Fibroblast of mammary gland (primary cell): Measurements from ENCODE around the gene FPR1.
A peak's percentile ranks its signal among the peaks of the same experiment; 100 is the strongest.

Experiments
- DNase-seq: peaks from one replicate; pipeline ENCODE4 v3.0.0-alpha.2; 2010; ENCODE audit warnings: low read depth
- H3K4me3 ChIP-seq: 2 replicates; pipeline ENCODE4 v1.5.1; 2011; ENCODE audit warnings: low read depth, mild to moderate bottlenecking, low read length, moderate library complexity; ENCODE audit not compliant: control insufficient read depth
- TF ChIP-seq, protein P1 (sequence below): conservative IDR thresholded peaks from 2 replicates; pipeline ENCODE4 v1.5.1; 2011; ENCODE audit warnings: low read depth, low read length, inconsistent platforms; ENCODE audit not compliant: control insufficient read depth, insufficient read depth

FPR1 gene

DNA sequence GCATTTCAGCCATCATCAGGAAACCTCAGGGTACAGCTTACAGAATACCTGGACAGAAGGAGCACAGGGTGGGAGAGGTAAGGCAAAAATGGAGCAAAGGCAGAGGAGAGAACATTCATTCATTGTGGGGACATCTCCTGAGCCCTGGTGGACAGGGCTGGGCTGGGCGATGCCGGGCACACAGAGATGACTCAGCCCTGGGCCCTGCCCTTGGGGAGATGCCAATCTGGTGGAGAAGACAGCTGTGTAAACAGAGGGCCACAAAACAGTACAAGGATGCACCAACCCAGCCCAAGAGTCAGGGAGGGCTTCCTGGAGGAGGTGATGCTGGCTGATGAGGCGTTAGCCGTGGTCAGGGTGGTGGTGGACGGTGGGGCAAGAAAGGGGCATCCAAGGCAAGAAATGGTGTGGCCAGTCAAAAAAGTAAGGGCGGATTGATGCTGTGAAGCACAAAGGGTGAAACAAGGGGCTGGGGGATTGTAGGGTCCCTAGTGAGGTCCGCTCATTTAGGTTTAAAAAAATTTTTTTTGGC lies 24.3 kb downstream of the FPR1 start:
- H3K4me3 ChIP-seq, result no peak overlapping the region
- DNase-seq, result peak; percentile 87
- TF ChIP-seq, protein P1, sequence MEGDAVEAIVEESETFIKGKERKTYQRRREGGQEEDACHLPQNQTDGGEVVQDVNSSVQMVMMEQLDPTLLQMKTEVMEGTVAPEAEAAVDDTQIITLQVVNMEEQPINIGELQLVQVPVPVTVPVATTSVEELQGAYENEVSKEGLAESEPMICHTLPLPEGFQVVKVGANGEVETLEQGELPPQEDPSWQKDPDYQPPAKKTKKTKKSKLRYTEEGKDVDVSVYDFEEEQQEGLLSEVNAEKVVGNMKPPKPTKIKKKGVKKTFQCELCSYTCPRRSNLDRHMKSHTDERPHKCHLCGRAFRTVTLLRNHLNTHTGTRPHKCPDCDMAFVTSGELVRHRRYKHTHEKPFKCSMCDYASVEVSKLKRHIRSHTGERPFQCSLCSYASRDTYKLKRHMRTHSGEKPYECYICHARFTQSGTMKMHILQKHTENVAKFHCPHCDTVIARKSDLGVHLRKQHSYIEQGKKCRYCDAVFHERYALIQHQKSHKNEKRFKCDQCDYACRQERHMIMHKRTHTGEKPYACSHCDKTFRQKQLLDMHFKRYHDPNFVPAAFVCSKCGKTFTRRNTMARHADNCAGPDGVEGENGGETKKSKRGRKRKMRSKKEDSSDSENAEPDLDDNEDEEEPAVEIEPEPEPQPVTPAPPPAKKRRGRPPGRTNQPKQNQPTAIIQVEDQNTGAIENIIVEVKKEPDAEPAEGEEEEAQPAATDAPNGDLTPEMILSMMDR, result no peak

- TF ChIP-seq, protein P1, result no peak
- H3K4me3 ChIP-seq, result no peak overlapping the region
- peak; percentile 93 for DNase-seq
Observed at GRCh38 chr19:51726049-51726448, 25.6 kb downstream of the FPR1 start.

DNA sequence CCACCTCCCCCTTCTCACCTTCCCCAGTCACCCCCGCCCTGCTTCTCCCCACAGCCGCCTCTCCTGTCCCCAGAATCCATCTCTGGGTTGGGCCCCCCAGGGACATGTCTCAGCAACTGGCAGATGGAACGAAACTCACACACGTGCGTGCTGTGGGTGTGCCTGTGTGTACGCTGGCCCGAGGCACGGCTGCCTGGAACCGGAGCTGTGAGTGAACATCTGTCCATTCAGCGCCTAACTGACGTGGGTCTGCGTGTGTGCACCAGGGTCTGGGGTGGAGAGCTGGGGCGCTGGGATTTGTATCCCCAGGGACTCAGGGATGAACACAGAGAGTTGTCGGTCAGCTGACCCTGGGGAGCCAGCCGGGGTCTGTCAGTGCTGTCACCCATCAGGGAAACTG lies 27.1 kb downstream of the FPR1 start:
- H3K4me3 ChIP-seq, result no peak overlapping the region
- TF ChIP-seq, protein P1, result no peak
- peak; percentile 80 for DNase-seq

GRCh38 chr19:51722492-51722891 lies 29.2 kb downstream of the FPR1 start:
- DNase-seq, result no peak
- H3K4me3 ChIP-seq, result no peak overlapping the region
- TF ChIP-seq, protein P1, result no peak

- DNase-seq, result no peak
- TF ChIP-seq, protein P1, result no peak
- H3K4me3 ChIP-seq, result no peak overlapping the region
Observed at GRCh38 chr19:51721905-51722304, 29.8 kb downstream of the FPR1 start.

GRCh38 chr19:51719251-51719988 lies 32.3 kb downstream of the FPR1 start:
- DNase-seq, result no peak
- H3K4me3 ChIP-seq, result no peak overlapping the region
- TF ChIP-seq, protein P1, result no peak
